SU-DHL-6 (cell line): Measurements from ENCODE around the gene WFDC1.

ENCODE experiments used
- EZH2phosphoT487 ChIP-seq: fragments of 200-600 bp; sonication (generic), shearing (Covaris generic); conservative IDR thresholded peaks from 2 replicates; pipeline ENCODE4 v1.6.1; 2018; ENCODE audit warnings: mild to moderate bottlenecking, antibody characterized with exemption, low read length, moderate library complexity, mixed read lengths
- TF ChIP-seq, protein P1 (sequence below): fragments of 200-600 bp; sonication (generic); IDR thresholded peaks from one replicate; pipeline ENCODE4 v1.5.1; 2017; ENCODE audit warnings: antibody characterized with exemption, mild to moderate bottlenecking, low read length, moderate library complexity; ENCODE audit not compliant: insufficient read depth, poor library complexity, severe bottlenecking

DNA sequence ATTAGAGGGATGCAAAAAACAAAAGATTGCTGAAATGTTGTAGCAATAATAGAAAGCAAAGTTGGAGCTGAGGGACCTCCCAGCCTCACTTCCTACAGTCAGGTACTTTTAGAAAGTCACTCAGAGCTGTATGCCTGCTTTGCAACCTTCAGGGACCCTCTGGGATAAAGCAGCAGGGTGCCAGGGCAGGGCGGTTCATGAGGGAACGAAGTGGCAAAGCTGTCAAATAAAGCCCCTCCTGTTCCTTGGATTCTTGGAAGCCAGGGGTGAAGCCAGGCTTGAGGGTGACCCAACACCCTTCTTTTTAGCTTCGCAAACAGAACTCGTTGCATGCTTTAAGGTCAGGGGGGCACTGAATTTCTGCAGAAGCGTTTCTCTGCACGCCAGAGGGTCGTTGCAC lies 74.4 kb downstream of the WFDC1 start:
- TF ChIP-seq, protein P1, sequence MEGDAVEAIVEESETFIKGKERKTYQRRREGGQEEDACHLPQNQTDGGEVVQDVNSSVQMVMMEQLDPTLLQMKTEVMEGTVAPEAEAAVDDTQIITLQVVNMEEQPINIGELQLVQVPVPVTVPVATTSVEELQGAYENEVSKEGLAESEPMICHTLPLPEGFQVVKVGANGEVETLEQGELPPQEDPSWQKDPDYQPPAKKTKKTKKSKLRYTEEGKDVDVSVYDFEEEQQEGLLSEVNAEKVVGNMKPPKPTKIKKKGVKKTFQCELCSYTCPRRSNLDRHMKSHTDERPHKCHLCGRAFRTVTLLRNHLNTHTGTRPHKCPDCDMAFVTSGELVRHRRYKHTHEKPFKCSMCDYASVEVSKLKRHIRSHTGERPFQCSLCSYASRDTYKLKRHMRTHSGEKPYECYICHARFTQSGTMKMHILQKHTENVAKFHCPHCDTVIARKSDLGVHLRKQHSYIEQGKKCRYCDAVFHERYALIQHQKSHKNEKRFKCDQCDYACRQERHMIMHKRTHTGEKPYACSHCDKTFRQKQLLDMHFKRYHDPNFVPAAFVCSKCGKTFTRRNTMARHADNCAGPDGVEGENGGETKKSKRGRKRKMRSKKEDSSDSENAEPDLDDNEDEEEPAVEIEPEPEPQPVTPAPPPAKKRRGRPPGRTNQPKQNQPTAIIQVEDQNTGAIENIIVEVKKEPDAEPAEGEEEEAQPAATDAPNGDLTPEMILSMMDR, result no peak
- no peak for TF ChIP-seq EZH2phosphoT487
